HG03558 (cell line): Measurements from ENCODE around the gene C19orf53.

ENCODE experiments used
- ATAC-seq: cut with Tn5 transposase; IDR thresholded peaks from one replicate; pipeline ENCODE4 v1.9.1; 2021; ENCODE audit warnings: moderate number of reproducible peaks; ENCODE audit not compliant: unreplicated experiment; ENCODE audit errors: extremely low read depth

C19orf53 gene

DNA sequence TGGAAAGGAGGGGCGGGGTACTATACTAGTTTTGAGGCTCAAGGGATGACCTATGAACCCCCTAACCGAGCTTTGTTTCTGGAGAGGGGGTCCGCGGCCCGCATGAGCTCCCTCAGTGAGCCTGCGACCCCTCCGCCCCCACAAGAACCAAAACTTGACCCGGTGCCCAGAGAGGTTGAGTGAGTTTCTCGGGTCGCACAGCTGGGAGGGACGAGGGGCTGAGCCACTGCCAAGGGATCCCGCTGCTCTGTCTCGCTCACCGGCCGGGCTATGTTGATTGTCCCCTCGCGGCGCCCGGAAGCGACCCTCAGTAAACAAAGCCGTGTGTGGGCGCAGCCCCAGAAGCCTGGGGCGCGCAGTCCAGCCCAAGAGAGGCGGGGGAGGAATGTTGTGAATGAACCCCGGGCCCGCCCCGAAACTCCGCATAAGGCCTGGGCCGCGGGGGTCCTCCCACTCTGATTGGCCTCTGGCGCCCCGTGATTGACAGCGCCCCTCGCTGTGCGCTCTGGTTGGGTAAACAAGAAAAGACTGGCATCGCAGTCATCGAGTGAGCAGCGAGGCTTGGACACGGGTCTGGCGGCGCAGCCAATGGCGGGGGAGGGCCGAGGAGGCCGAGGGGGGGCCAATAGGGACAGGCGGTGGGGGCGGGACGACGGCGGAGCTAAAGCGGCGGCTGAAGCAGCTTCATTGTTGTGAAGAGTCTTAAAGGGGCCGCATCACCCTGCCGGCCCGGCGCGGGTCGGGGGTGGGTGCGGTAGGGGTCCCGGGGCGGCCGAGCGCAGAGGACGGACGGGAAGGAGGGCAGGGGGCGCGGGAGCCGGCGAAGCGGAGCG is 20.7 kb downstream of the C19orf53 start, which contains the start of gene ZSWIM4:
Gene ZSWIM4 (plus strand): TSS at position 687 of the 833 bp plus-strand sequence. CDS start 206 bp downstream, outside the sequence.
- peak; percentile 81 for ATAC-seq

DNA sequence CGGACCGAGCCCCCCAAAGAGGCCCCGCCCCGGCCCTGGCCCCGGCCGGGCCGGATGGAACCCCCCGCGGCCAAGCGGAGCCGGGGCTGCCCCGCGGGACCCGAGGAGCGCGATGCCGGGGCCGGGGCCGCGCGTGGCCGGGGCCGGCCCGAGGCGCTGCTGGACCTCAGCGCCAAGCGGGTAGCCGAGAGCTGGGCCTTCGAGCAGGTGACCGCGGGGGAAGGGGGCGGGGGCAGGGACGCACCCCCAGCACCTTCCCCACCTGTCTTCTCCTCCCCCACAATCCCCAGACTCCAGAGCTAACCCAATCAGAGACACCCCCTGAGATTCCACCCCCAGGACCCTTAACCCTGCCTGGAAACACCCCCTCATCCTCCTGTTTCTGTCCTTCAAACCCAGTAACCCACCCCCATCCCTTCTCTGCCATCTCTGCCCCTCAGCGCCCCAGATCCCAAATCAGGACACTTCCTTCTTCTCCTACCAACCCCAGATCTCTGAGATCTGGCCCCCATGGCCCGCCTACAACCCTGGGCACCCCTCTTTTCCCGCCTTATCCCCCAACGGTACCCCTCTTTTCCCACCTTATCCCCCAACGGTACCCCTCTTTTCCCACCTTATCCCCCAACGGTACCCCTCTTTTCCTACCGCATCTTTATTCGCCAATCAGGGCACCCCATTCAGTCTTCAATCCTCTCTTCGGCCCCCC is 21.5 kb downstream of the C19orf53 start:
- ATAC-seq, result no peak

DNA sequence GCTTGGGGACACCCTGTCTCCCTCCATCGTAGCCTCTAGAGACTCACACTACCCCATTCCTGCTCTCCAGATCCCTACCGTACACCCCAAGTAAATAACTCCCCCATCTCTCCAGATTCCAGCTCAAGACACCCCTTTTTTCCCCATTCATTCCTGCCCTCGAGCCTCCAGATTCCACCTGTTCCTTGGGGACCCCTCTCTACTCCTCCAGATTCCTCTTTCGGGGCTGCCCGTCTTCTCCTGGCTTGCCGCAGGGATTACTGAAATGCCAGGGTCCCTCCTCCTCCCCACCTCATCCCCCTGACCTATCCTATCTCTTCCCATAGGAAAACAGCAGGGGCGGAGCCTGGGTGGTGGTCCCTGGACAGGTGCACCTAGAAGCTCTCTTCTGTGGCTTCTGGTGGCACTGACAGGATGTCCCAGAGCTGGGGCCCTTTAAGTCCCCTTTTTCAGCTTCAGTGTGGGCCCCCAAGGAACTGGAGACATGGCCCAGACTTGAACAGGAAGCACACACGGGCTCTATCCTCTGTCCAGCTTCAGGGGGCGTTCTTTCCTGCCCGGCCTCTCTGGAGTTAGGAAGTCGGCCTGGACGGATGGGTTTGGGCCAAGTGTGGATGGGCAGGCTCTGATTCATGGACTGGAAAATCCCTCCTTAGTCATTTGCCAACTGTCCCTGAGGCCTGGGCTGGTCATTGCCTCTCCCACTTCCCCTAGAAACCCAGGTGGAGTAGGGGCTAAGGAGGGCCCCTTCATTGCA is 22.2 kb downstream of the C19orf53 start:
- no peak for ATAC-seq

DNA sequence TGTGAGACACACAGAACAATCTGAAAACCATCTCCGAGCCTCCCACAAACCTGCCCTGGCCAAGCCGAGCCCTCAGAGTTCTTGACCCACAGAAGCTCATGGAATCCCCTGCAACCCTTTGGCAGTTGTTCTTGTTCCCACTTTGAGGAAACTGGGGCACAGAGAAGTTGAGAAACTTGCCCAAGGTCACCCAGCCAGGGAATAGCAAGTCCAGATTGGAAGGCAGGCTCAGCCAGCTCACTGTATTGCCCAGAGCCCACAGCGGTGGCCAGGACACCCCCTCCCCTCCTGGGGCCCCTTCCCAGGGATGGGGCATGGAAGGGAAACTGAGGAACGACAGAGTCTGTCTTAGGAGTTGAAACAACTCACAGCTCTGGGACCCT is 22.8 kb downstream of the C19orf53 start:
- ATAC-seq, result no peak

DNA sequence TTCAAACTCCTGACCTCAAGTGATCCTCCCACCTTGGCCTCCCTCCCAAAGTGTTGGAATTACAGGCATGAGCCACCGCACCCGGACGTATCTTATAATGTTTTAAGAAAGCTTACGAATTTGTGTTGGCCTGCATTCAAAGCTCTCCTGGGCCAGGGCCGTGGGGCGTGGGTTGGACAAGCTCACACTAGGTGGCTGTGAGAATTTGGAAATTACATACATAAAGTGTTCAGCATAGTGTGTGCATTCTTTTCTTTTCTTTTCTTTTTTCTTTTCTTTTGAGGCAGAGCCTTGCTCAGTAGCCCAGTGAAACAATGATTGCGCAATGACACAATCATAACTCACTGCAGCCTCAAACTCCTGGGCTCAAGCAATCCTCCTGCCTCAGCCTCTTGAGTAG is 23.6 kb downstream of the C19orf53 start:
- no peak for ATAC-seq

DNA sequence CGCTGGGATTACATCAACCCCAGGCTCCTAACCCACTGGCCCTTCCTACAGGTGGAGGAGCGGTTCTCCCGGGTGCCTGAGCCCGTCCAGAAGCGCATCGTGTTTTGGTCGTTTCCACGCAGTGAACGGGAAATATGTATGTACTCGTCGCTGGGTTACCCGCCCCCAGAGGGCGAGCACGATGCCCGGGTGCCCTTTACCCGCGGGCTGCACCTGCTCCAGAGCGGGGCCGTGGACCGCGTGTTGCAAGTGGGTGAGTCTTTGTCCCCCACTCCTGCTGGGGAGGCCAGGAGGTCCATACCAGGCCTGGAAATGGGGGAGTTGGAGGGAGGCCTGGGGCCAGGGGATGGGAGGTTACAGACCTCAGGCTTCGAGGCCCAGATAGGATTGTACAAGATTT is 25.4 kb downstream of the C19orf53 start:
- no peak for ATAC-seq

DNA sequence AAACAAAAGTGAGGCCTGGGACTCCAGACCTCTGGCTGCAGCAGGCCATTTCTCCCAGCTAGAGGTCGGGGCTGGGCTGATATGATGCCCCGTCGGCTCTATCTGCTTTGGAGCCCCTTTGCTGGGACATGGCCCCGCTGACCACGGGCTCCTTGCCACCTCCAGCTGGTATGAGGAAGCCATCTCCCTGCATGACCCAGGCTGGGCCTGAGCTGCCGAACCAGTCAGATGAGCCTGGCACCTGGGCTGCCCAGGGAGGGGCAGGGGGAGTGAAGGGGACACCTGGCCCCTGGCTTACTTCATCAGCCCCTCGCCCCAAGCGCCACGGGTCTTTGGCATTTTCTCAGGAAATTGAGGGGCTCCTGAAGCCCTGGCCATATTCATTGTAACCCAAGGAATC is 28.8 kb downstream of the C19orf53 start:
- ATAC-seq, result no peak

DNA sequence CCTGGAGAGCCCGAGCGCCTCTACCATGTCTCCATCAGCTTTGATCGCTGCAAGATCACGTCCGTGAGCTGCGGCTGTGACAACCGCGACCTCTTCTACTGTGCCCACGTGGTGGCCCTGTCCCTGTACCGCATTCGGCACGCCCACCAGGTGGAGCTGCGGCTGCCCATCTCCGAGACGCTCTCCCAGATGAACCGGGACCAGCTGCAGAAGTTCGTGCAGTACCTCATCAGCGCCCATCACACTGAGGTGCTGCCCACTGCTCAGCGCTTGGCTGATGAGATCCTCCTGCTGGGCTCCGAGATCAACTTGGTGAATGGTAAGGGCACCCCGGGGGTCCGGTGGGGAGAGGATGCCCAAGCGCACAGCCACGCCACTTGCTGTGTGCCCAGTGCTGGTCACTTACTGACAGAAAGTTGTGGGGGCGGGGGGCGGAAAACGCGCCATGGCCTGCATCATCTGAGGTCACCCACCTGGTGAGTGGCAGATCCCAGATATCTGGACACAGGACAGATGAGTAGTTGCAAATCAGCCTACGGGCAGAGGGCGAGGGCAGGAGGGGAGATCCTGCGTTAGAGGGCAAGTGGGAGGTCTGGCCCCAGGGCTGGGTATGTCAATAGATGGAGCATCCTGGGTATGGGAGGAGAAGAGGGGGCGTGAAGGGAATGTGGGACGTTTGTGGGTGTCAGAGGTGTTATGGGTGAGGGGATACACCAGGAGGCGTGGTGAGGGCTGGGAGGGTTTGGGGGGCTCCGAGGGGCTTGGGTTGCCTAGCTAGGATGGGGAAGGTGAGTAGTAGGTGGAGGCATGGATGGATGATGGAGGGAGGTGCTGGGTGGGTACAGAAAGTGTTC is 30.8 kb downstream of the C19orf53 start:
- no peak for ATAC-seq

DNA sequence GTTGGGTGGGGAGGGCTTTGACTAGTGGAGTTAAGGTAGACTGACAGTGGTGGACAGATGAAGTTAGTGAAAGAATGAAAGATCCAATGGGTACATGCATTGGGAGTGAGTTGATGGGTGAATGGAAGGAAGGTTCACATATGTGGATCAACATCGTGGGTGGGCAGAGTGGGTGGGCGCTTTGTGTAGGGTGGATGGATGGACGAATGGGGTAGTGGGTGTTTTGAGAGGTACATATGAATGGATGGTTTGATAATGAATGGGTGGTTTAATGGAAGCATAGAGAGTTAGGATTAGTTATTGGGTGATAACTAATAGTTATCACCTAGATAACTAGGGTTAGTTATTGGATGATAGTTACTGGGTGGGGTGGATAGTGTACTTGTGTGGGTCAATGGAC is 32.5 kb downstream of the C19orf53 start:
- ATAC-seq, result no peak

DNA sequence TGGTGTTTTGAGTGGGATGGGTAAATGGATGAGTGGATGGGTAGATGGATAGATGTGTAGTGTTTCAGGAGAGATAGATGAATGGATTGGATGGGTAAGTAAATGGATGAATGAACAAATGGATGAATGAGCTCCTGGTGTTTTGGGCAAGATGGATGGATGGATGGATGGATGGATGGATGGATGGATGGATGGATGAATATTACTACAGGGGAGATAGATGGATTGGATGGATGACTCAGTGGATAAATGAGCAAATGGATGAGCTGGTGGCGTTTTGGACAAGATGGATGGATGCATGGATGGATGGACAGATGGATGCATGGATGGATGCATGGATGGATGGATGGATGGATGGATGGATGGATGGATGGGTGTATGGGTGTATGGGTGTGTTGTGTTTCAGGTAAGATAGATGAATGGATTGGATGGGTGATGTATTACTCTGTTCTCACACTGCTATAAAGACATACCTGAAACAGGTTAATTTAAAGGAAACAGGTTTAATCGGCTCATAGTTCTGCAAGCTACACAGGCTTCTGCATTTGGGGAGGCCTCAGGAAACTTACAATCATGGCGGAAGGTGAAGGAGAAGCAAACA is 33.3 kb downstream of the C19orf53 start:
- ATAC-seq, result no peak

DNA sequence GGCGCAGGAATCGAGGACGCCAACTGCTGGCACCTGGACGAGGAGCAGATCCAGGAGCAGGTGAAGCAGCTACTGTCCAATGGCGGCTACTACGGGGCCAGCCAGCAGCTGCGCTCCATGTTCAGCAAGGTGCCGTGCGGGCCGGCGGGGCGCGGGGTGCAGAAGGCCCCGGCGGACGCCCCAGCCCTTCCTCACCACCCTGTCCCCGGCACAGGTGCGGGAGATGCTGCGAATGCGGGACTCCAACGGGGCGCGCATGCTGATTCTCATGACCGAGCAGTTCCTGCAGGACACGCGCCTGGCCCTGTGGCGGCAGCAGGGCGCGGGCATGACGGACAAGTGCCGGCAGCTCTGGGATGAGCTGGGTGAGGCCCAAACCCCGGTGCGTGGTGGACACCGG is 34.6 kb downstream of the C19orf53 start:
- no peak for ATAC-seq

DNA sequence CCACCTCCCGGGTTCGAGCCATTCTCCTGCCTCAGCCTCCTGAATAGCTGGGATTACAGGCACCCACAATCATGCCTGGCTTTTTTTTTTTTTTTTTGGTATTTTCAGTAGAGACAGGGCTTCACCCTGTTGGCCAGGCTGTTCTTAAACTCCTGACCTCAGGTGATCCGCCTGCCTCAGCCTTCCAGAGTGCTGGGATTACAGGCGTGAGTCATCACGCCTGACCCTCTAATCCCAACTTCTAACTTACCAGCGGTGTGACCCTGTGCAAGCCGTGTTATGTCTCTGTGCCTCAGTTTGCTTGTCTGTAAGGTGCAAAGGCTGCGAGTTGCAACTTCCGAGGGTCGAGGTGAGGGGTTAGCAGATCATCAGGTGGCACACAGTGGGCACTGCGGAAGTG is 38.3 kb downstream of the C19orf53 start:
- ATAC-seq, result no peak

DNA sequence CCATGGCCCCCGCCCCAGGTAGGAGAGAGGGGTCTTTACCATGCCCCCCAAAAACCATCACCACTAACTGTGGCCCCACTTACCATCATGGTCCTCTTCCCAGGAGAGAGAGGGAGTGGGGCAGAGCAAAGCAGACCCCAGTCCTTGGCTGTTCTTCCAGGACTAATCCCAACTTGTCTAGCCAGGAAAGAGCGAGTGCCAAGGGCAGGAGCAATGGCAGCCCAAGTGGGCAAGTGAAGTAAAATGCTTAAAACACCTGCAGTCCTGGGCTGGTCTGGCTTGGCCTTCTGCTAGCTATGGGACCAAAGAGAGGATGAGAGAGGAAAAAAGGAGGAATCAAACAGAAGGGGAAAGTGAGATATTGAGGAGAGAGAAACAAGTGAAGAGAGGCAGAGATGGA is 38.9 kb downstream of the C19orf53 start:
- no peak for ATAC-seq

DNA sequence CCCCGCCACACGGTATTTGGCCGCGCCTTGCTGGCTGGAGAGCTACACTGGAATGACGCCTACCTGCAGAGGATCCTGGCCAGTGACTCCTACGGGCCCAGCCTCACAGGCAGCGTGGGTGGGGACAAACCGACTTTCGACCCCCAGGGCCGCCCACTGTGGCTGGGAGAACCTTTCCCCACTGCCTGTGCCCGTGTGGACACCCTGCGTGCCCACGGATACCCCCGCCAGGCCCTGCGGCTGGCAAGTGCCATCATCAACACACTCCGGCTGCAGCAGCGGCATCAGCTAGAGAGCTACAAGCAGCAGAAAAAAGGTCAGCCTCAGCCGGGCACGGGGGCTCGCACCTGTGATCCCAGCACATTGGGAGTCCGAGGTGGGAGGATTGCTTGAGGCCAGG is 40.3 kb downstream of the C19orf53 start:
- ATAC-seq, result no peak

DNA sequence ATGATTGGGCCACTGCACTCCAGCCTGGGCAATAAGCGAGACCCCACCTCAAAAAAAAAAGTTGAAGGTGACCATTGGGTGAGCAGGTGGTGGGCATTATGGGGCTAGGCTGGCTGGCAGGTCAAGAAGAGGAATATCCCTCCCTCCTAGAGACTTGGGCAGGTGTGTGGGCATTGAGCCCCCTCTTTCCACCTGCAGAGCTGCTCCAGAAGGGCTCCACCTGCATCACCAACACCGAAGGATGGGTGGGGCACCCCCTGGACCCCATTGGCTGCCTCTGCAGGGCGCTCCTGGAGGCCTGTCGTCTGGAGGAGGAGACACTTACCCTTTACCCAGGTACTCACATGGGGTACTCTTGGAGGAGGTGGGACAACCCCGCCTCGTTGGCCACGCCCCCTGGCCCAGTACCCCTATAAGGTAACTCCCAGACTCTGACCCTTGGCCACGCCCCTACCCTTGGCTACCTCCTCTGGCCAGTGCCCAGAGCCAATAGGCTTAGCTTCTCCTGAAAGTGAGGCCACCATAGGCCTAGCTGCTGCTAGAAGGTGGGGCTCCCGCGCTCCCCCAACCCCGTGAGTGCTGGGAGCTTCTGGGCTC is 42.9 kb downstream of the C19orf53 start:
- ATAC-seq, result no peak

DNA sequence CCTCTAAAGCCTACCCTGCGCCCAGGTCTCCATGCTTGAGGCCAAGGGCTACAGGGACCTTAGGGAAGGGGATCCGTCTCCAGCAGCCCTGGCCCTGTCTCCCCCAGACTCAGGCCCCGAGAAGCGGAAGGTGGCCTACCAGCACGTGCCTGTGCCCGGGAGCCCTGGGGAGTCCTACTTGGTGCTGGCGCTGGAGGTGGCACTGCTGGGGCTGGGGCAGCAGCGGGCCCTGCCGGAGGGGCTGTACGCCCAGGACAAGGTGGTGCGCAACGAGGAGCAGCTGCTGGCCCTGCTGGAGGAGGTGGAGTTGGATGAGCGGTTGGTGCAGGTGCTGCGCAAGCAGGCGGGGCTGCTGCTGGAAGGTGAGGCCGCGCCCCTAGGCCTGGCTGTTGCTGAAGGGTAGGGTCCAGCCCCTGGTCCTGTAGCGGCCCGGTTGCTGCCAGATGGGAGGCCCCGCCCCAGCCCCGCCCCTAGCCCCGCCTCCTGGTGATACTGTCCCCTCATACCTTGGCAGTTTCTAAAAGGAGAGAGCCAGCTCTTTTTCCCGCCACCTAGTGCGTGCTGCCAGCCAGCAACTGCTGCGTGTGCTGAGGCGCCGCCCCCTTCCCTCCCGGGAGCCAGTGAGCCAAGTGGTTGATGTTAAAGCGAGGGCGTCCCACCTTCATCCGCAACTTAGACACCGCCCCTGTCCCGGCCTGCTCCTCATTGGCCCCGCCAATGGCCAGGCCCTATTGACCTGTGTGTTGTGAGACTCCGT is 43.5 kb downstream of the C19orf53 start:
- ATAC-seq, result no peak

DNA sequence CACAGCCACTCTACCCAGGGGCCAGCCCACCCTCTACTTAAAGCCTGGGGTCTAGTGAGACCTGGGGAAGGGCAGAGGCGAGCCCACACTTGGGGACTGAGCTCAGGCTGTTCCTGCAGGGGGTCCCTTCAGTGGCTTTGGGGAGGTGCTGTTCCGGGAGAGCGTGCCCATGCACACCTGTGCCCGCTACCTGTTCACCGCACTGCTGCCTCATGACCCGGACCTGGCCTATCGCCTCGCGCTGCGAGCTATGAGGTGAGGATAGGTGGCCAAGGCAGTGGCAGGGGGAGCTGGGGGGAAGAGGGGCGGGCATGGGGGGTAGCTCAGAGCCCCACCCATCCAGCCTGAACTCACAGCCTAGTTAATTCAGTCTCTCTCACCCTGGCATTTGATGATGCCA is 45.0 kb downstream of the C19orf53 start:
- ATAC-seq, result no peak

DNA sequence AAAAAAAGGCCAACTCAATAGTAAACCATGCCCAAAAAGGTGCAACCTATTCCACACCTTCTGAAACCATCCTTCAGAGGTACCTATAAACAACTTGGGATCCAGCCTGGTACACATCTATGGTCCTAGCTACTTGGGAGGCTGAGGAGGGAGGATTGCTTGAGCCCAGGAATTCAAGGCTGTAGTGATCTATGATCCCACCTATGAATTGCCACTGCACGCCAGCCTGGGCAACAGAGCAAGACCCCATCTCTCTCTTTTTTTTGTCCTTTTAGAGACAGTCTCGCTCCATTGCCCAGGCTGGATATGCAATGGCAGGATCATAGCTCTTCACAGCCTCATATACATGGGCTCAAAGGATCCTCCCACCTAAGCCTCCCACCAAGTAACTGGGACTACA is 47.0 kb downstream of the C19orf53 start:
- ATAC-seq, result no peak

DNA sequence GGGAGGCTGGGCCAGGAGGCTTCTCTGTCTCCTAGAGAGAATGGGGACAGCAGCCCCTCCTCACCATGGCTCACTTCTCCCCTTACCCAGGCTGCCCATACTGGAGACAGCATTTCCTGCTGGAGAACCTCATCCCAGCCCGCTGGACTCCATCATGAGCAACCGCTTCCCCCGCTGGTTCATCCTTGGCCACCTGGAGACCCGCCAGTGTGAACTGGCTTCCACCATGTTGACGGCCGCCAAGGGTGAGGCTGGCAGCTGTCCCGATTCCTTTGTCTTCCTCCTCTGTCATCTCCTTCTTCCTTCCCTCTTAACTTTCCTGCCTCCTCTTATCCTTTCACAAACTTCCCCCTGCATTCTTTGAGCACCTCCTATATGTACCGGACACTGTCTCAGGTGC is 49.0 kb downstream of the C19orf53 start:
- no peak for ATAC-seq
